GM23248 (cell line): ENCODE results near the gene ZIC5. TPM values are rescaled to one million over a fixed set of nuclear protein-coding genes. Genes with fewer than 3 reads are reported as not detected.
"Not testable (repeated sequence)": the region's sequence is repeated elsewhere in the genome, so short reads cannot be mapped to it uniquely, and the experiment has no call there.

Source experiments
- DNase-seq: peaks from one replicate; pipeline ENCODE4 v3.0.0-alpha.2; 2015
- H2AFZ ChIP-seq: fragments of 200-600 bp; sonication (generic); 2 replicates; pipeline ENCODE4 v1.6.1; 2016; ENCODE audit warnings: antibody characterized with exemption
- H3F3A ChIP-seq: fragments of 200-600 bp; sonication (generic); 2 replicates; pipeline ENCODE4 v1.6.1; 2016; ENCODE audit warnings: mild to moderate bottlenecking, antibody characterized with exemption, mixed run types; ENCODE audit not compliant: insufficient read depth
- H3K27ac ChIP-seq: fragments of 200-600 bp; sonication (generic); 2 replicates; pipeline ENCODE4 v1.5.1; 2016; ENCODE audit warnings: mild to moderate bottlenecking
- H3K27me3 ChIP-seq: fragments of 200-600 bp; sonication (generic); replicated peaks from 2 replicates; pipeline ENCODE4 v1.6.1; 2016; ENCODE audit warnings: mild to moderate bottlenecking; ENCODE audit not compliant: insufficient read depth
- H3K36me3 ChIP-seq: fragments of 200-600 bp; sonication (generic); 2 replicates; pipeline ENCODE4 v1.6.1; 2016; ENCODE audit warnings: low read depth, mild to moderate bottlenecking
- H3K4me1 ChIP-seq: fragments of 200-600 bp; sonication (generic); 2 replicates; pipeline ENCODE4 v1.6.1; 2016; ENCODE audit warnings: mild to moderate bottlenecking; ENCODE audit not compliant: insufficient read depth
- H3K4me2 ChIP-seq: fragments of 200-600 bp; sonication (generic); one replicate; pipeline ENCODE4 v1.6.1; 2016; ENCODE audit warnings: mild to moderate bottlenecking; ENCODE audit not compliant: unreplicated experiment
- H3K4me3 ChIP-seq: fragments of 200-600 bp; sonication (generic); 2 replicates; pipeline ENCODE4 v1.5.1; 2016; ENCODE audit warnings: mild to moderate bottlenecking
- H3K79me2 ChIP-seq: fragments of 200-600 bp; sonication (generic); 2 replicates; pipeline ENCODE4 v1.6.1; 2016; ENCODE audit warnings: mild to moderate bottlenecking; ENCODE audit not compliant: insufficient read depth
- H3K9ac ChIP-seq: fragments of 200-600 bp; sonication (generic); 2 replicates; pipeline ENCODE4 v1.6.1; 2016; ENCODE audit warnings: mild to moderate bottlenecking
- H3K9me2 ChIP-seq: fragments of 200-600 bp; sonication (generic); 2 replicates; pipeline ENCODE4 v1.6.1; 2016; ENCODE audit warnings: mixed run types, mild to moderate bottlenecking, moderate library complexity; ENCODE audit not compliant: insufficient read depth
- H3K9me3 ChIP-seq: fragments of 200-600 bp; sonication (generic); one replicate; pipeline ENCODE4 v1.6.1; 2017; ENCODE audit warnings: low read depth
- H4K20me1 ChIP-seq: fragments of 200-600 bp; sonication (generic); 2 replicates; pipeline ENCODE4 v1.6.0; 2016; ENCODE audit not compliant: insufficient read depth
- EZH2 ChIP-seq: fragments of 200-600 bp; sonication (generic); IDR thresholded peaks from 2 replicates; pipeline ENCODE4 v1.6.1; 2018; ENCODE audit warnings: antibody characterized with exemption, mild to moderate bottlenecking; ENCODE audit not compliant: insufficient read depth, poor library complexity, severe bottlenecking
- EZH2phosphoT487 ChIP-seq: fragments of 200-600 bp; sonication (generic); IDR thresholded peaks from 2 replicates; pipeline ENCODE4 v1.6.1; 2018; ENCODE audit warnings: antibody characterized with exemption, moderate library complexity, mild to moderate bottlenecking, low read depth; ENCODE audit not compliant: insufficient read depth
- WGBS, 2 experiments: methylation state at CpG; one replicate each; pipeline ENCODE4 v1.1.6; 2015 to 2017; ENCODE audit warnings: low lambda C conversion rate in 2 of 2, low coverage in 1 of 2; ENCODE audit errors: missing lambda C conversion rate in 2 of 2; 5-methylcytosine and 5-hydroxymethylcytosine counted together
- in situ Hi-C: fragments of 300-500 bp; cut with MboI; formaldehyde crosslinking; loops from 2 replicates; pipeline ENCODE4 v1.15.0; 2020
- polyA plus RNA-seq: library from polyadenylated mRNA; unstranded; fragments of >200 nt; fragmentation: Nextera tagmentation; extraction: Ambion mirVana; gene quantifications from 2 replicates; pipeline ENCODE4 v1.2.1, GENCODE V29; 2016
- total RNA-seq: library from RNA; depleted of rRNA; stranded (reverse); fragments of >200 nt; shearing (Covaris generic); gene quantifications from 2 replicates; pipeline ENCODE4 v1.2.3, GENCODE V29; 2014

Gene ZIC5
- total and polyA plus RNA-seq, 2 experiments from 2014 or later = not detected

DNA sequence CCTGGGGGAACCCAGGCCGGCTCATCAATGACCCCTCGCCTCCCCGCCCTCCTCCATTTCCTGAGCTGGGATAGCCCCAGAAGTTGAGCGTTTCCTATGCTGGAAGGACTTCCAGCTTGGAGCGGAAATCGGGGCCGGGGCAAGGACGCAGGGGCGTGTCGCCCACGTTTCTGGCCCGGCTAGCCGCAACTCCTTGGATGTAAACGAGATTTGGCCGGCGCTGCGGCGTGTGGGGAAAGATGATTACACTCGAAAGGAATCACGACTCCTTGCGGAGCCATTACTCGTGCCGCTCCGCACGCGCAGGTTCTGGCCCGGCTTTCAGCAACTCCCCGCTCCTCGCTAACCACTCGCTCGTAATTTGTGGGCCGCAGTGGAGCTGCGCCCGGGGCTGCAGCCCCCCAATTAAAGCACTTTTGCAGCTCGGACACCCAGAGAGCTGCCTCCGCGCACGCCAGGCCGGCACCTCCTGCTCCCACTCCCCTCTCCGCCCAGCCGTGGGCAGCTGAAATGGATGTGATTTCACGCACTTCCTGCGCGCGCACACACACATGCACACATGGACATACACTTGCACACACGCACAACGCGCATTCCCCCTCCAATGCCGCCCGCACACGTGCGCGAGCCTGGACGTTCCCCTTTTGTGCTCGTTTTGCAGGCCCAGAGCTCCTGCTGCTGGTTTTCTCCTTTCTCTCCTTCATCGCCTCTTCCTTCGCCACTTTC lies 15.7 kb downstream of the ZIC5 start:
- peaks cover 91% of the 10 kb centered on the region for H3K27me3 ChIP-seq
- peak overlapping the region; percentile 46 for H3K4me2 ChIP-seq
- peak overlapping the region; percentile 34 for H3K4me3 ChIP-seq
- 0 out of 2 replicates have a peak, but pooled peaks cover 3% of the 10 kb centered on the region for H3K4me1 ChIP-seq
- H3K9ac ChIP-seq = no peak overlapping the region
- TF ChIP-seq EZH2 = no peak
- no peak for TF ChIP-seq EZH2phosphoT487
- H3K9me2 ChIP-seq = no peaks in the 10 kb centered on the region
- H3K27ac ChIP-seq = no peak overlapping the region
- DNase-seq = peak; percentile 69
- no peaks in the 10 kb centered on the region for H4K20me1 ChIP-seq
- H3K79me2 ChIP-seq = no peaks in the 10 kb centered on the region
- H3F3A ChIP-seq = no peaks in the 10 kb centered on the region
- H3K36me3 ChIP-seq = no peaks in the 10 kb centered on the region
- WGBS, 2 experiments = 8 to 9% methylated on average over 54 to 56 of the region's 57 CpGs
- in situ Hi-C loops = no loop called here
- H3K9me3 ChIP-seq = no peaks in the 10 kb centered on the region
- H2AFZ ChIP-seq = no peak overlapping the region; the same call in 1 of the 2 replicates

DNA sequence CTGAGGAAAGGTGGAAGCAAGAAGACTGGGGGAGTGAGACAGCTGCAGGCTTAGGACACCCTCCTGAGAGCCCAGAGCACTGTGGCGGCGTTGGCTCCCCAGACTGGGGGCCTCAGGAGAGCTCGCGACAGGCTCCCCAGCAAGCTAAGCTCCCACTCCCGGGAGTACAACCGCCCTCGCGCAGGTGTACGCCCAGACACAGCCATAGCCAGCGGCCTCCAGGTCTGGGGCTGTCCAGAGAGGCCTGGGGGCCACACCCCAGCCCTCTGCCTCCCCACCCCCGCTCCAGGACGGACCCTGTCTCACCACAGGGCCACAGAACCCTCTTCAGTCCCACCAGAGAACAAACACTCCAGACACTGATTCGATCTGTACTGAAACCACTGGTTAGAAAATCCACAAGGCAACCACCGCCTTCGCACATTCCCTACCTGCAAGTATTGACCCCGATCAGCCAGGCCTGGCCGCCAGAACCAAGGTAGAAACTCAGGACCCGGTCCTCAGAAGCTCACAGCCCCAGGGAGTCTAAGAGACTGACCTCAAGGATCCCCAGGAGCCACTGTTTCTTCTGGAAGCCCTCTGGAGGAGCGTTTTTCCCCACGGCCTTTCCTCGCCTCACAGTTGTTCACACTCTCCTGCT lies 16.3 kb downstream of the ZIC5 start:
- H4K20me1 ChIP-seq = no peaks in the 10 kb centered on the region
- 0 out of 2 replicates have a peak overlapping the region, but pooled peaks have one; percentile 34 for H3K4me3 ChIP-seq
- no peak overlapping the region for H3K27ac ChIP-seq
- H3K27me3 ChIP-seq = peaks cover 92% of the 10 kb centered on the region
- H3K4me2 ChIP-seq = no peak overlapping the region
- H3K9me3 ChIP-seq = no peaks in the 10 kb centered on the region
- H3K4me1 ChIP-seq = 0 out of 2 replicates have a peak, but pooled peaks cover 3% of the 10 kb centered on the region
- in situ Hi-C loops = no loop called here
- H3K79me2 ChIP-seq = no peaks in the 10 kb centered on the region
- no peak overlapping the region for H2AFZ ChIP-seq
- TF ChIP-seq EZH2 (no peak), EZH2phosphoT487 (no peak)
- H3K9me2 ChIP-seq = no peaks in the 10 kb centered on the region
- H3K9ac ChIP-seq = no peak overlapping the region
- no peak for DNase-seq
- H3K36me3 ChIP-seq = no peaks in the 10 kb centered on the region
- WGBS, 2 experiments = 58 to 61% methylated on average over 20 to 21 of the region's 21 CpGs
- H3F3A ChIP-seq = no peaks in the 10 kb centered on the region

DNA sequence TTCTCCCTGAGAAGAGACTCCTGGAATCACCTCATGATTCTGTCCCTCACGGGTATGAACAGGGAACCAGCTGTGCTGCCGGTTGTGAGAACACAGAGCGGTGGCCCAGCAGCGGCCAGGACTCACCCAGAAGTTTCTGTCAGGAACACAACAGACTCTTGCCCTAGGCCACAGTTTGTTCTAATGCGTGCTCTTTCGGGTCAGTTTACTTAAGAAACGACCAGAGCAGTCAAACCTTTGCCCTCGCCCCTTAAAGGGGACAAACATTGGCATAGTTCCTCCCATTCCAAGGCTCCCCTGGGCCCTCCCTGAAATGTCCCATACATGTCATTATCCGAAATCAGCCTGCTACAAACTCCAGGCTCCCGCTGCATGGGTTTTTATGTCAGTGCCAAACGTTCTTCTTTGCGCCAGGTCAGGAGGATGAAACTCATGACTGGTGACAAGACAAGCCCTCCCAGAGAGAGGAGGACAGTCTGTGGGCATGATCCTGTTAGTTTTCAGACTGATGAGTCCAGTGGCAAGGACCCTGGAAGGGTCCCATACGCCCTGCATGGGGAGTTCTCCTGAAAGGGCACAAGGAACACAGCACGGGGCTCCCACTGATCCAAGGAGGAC lies 18.3 kb downstream of the ZIC5 start:
- in situ Hi-C loops = no loop called here
- H3F3A ChIP-seq = no peaks in the 10 kb centered on the region
- WGBS, 2 experiments = 64 to 67% methylated on average over 14 of the region's 14 CpGs

DNA sequence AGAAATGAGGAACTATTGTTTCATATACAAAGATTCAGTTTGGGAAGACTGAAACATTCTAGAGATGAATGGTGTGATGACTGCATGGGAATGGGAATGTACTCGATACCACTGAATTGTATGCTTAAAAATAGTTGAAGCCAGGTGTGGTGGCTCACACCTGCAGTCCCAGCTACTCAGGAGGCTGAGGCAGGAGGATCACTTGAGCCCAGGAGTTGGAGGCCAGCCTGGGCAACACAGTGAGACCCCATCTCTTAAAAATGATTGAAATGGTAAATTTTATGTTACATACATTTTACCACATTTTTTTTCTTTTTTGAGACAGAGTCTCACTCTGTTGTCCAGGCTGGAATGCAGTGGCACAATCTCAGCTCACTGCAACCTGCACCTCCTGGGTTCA lies 19.9 kb downstream of the ZIC5 start:
- H3K27ac ChIP-seq, H3K79me2 ChIP-seq, H3K36me3 ChIP-seq, H3K4me3 ChIP-seq, H3K9me2 ChIP-seq, in situ Hi-C loops, H2AFZ ChIP-seq, H3K4me2 ChIP-seq, H4K20me1 ChIP-seq, H3K9ac ChIP-seq, H3K4me1 ChIP-seq, H3K9me3 ChIP-seq, H3F3A ChIP-seq, DNase-seq: not testable (repeated sequence)
- WGBS, 2 experiments = 86 to 96% methylated on average over 1 of the region's 1 CpG
- H3K27me3 ChIP-seq = peaks cover 83% of the 10 kb centered on the region

More for the DNA sequence above, 18.3 kb downstream of the ZIC5 start:
- DNase-seq = no peak
- no peak overlapping the region for H2AFZ ChIP-seq
- H3K9ac ChIP-seq = no peak overlapping the region
- TF ChIP-seq EZH2phosphoT487 (no peak), EZH2 (no peak)
- no peaks in the 10 kb centered on the region for H3K36me3 ChIP-seq
- no peak overlapping the region for H3K27ac ChIP-seq
- H3K9me3 ChIP-seq = no peaks in the 10 kb centered on the region
- no peaks in the 10 kb centered on the region for H3K79me2 ChIP-seq
- no peaks in the 10 kb centered on the region for H4K20me1 ChIP-seq
- peaks cover 90% of the 10 kb centered on the region for H3K27me3 ChIP-seq
- no peak overlapping the region for H3K4me2 ChIP-seq
- no peak overlapping the region for H3K4me3 ChIP-seq
- no peaks in the 10 kb centered on the region for H3K9me2 ChIP-seq
- H3K4me1 ChIP-seq = 0 out of 2 replicates have a peak, but pooled peaks cover 3% of the 10 kb centered on the region
